Epithelial cell of prostate (primary cell): ENCODE results near the gene MEAK7.

Experiments used
- DNase-seq: peaks from one replicate; pipeline ENCODE4 v3.0.0-alpha.2; 2011; ENCODE audit warnings: low read depth, low spot score
- H3K27ac ChIP-seq: fragments of 450-650 bp; 2 replicates; pipeline ENCODE4 v1.5.1; 2017; ENCODE audit warnings: mild to moderate bottlenecking

MEAK7 gene

DNA sequence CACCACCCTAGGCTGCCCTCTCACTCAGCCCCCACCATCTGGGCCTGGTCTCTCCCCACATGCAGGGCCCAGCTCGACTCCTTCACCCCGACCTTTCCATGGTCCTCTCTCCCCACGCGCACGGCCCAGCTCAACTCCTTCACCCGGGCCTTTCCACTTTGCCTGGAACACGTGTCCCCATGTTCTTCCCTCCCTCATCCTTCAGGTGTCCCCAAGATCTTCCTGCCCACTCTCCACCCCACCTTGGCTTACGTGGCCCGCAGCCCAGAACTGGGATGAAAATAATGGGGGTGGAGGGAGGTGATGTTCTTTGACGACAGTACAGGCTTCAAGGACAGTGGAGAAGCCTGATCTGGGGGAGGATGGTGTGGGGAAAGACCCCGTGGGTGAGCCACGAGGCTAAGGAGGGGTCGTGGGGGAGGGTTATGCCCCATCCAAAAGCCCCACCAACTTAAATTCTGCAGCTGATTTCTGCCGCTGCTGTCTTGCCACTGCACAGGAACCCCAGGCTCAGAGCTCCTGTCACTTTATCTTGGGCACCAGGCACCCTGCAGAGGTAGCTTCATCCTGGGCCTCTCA, 9.9 kb upstream of the MEAK7 start:
- H3K27ac ChIP-seq = no peak overlapping the region
- no peak for DNase-seq

DNA sequence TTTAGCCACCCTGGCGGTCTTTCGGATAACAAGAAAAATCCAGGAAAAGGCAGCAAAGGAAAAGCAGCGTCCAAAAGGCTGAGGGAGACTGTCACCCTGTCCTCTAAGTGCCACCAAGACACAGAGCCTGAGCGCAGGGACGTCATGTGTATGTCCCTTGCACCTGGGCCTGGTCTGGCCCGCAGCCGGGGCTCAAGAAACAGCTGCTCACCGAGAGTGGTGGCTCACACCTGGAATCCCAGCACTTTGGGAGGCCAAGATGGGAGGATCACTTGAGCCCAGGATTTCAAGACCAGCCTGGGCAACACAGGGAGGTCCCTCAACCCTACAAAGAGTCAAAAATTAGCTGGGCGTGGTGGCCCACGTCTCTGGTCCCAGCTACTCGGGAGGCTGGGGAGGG, 9.2 kb upstream of the MEAK7 start:
- H3K27ac ChIP-seq = no peak overlapping the region
- DNase-seq = no peak

DNA sequence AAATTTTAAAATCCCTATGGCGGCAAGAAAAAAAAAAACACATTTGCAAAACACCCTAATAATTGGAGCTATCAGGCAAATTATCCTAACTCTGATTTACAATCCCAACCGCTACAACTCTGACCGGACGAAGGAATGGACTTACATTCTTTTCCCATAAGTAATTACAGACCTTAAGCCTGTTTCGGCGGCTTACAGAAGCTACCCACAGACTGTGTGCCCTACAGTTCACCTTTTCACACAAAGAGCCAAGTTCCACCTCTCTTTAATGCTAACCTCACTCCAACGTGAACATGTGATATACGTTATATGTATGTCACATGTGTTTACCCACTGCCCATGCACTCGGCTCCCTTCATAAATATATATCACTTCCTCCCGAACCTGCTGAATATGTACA, 8.7 kb upstream of the MEAK7 start:
- no peak for DNase-seq
- no peak overlapping the region for H3K27ac ChIP-seq

DNA sequence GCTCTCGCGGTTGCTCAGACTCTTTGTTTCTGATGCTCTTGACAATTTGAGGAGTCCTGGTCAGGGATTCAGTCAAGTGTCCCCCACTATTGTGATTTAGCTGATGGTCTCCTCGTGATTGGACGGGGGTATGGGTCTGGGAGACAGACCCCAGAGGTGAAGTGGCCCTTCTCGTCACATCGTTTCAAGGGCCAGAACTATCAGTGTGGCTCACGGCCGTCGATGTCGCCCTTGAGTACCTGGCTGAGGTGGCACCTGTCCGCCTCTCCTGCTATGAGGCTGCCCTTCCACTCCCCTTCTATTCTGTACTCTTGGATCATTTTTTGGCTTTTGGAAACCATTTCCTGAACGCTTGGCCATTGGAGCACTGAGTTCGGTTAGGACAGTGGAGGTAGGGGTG, 7.4 kb upstream of the MEAK7 start:
- no peak overlapping the region for H3K27ac ChIP-seq

DNA sequence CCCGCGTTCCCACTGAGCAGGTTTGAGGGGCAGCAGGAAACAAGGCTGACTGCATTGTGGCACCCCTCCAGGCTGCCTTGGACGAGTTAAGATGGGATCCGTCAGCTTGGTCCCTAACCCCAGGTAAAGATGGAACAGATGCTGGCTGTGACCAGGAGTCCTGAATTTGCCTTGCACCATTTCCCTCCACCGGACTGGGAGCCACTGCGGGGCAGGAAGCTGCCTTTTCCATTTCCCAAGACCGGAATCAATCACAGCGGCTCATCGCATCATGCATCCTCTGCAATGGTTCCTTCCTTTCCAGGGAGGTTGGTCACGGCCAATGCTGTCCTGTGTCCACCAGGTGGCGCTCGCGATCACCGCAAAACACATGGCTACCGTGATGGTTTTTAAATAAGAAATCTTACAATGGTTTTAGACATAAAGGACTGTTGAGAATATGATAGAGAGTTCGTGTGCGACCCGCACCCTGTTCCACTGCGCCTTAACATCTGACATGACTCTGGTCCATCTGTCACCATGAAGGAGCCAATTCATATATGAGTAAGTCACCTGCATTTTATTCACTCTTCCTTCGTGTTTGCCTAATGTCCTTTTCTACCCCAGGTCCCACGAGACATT, 6.8 kb upstream of the MEAK7 start:
- no peak for DNase-seq

More for the DNA sequence above, 7.4 kb upstream of the MEAK7 start:
- DNase-seq = no peak

DNA sequence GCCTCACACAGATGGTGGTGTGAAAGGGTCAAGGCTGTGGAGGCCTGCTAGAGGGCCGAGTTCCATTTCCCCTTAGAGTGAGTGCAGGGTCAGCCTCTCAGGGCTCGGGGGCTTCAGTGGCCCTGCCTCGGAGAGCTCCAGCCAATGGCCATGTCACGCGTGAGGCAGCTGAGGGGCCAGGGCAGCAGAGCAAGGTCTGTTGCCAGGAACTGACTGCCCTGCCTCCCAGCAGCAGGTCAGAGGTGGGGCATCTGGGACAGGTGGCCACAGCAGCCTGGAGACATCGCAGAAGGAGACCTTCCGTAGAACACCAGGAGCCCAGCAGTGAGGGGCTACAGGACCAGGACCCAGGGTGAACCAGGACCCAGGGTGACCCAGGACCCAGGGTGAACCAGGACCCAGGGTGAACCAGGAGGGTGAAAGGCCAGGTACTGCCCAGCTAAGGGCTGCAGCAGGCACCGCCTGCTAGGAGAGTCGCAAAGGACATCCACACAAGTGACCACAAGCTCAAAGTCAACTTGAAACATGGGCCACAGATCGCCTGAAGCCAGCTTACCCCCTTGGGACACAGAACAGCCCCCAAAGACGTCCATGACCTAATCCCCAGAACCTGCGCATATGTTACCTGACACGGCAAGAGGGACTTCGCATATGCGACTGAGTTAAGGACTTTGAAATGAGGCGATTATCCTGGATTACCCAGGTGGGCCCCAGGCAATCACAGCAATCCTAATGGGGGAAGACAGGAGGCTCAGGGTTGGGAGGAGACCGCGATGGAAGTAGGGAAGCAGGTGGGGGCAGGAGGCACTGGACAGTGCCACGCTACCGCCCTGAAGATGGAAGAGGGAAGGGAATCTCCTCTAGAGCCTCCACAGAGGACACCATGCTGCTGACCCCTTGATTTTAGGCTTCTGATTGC, 4.8 kb upstream of the MEAK7 start:
- no peak for DNase-seq
- H3K27ac ChIP-seq = no peak overlapping the region

More for the DNA sequence above, 6.8 kb upstream of the MEAK7 start:
- H3K27ac ChIP-seq = no peak overlapping the region

DNA sequence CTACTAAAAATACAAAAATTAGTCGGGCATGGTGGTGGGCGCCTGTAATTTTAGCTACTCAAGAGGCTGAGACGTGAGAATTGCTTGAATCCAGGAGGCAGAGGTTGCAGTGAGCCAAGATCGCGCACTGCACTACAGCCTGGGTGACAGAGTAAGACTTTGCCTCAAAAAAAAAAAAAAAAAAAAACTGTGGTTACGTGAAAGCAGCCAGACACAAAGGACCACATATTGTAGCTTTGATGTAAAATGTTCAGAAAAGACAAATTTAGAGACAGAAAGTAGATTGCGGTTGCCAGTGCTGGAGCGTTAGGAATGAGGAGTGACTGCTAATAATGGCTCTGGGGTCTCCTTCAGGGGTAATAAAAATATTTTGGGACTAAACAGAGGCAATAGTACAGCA, 4.0 kb upstream of the MEAK7 start:
- H3K27ac ChIP-seq = no peak overlapping the region
- DNase-seq = no peak

DNA sequence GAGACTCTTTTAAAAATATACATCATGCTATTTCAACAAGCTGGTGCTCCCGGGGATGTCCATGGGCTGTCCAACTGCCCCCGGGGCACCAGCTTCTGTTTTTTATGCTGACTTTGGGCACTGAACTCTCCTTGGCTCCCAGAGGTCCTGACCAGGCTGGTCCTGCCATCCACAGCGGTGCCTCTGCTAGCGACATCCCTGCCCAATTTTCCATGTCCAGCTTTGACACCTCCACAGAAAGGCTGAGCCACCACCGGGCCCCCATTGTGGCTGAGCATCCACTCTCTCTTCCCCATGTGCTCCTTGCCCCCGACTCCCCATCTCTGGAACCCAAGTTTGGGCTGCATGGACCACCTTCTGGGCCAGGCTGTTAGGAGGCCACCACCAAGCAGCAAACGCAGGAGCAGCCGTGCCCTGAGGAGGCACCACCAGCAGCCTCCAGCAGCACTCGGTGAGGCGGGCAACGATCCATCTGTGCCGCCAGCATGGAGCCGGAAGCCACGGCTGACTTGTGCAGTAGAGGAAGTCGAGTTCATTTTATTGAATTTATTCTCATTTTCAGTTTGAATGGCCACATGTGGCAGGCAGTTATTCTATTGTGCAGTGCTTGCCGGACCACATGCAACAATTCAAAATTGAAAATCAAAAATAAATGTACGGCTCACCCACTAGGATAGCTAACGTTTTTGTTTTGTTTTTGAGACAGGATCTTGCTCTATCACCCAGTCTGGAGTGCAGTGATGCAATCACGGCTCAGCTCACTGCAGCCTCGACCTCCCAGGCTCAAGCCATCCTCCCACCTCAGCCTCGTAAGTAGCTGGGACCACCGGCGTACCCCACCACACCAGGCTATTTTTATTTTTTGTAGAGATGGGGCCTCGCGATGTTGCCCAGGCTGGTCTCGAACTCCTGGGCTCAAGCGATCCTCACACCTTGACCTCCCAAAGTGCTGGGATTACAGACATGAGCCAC, 2.8 kb upstream of the MEAK7 start:
- DNase-seq = no peak
- no peak overlapping the region for H3K27ac ChIP-seq

DNA sequence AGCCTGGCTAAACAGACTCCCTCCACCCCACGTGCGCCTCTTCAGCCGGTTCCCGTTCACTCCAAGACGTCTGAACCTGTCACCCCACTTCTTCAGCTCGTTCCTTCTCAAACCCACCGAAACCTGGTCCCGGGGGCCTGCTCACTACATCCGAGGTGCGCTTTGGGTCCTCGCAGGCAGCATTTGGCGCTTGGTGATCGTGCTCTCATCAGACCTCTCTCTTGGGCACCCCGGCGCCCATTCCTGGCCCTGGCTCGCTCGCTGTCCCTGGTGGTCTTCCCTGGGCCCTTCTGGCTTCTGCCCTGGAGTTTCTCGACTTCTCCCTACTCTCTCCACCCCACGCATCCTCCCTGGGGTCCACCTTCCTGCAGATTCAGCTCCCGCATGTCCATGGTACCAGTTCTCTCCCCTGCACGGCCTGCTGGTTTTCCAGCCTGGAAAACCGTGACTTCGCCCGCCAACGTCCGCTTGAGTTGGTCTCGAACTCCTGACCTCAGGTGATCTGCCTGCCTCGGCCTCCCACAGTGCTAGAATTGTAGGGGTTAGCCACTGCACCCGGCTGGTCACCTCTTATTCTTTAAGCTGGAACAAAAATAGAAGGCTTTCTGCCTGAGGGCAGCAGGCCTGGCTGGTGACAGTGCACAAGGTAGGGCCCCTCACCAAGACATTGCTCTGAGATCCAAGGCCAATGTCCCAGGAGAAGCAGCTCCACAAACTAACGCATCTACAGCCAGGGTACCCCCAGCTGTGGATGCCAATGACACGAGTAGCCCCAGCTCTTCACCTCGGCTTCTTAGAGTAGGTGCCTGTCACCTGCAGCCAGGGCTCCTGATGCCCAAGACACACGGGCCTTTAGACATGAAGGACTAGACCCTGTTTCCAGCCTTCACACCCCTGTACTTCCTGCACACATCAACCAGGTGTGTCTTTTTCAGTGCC, 1.1 kb upstream of the MEAK7 start:
- H3K27ac ChIP-seq = peak overlapping the region; percentile 97
- no peak for DNase-seq

DNA sequence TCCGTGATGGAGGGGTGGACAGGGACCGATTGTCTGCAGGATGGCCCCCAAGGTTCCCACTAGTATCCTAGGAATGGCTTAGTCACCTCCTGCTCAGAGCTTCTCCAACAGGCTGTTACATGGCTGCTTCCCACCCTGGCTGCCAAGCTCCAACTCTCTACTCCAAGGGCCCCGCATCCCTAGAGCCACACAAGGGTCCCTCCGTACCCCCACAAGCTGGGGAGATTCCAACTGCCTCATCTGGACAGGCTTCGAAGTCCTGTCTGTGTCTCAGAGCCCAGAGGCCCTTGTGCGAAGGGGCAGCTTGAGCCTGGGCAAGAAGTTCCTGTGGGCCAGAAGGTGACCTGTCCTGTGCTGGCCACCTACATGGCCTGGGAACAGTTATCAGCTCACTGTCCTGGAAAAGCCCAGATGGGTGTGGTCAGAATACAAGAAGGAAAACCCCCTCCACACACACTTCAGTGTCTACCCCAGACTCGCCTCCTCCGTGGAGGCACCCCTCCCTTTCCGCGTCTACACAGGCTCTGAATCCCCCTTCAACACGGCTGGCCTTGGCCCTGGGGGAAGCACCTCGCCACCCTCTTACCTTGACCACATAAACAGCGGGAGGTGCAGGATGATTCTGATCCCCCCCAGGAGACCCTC, 586 bp downstream of the MEAK7 start:
- H3K27ac ChIP-seq = peak overlapping the region; percentile 97
- DNase-seq = no peak

DNA sequence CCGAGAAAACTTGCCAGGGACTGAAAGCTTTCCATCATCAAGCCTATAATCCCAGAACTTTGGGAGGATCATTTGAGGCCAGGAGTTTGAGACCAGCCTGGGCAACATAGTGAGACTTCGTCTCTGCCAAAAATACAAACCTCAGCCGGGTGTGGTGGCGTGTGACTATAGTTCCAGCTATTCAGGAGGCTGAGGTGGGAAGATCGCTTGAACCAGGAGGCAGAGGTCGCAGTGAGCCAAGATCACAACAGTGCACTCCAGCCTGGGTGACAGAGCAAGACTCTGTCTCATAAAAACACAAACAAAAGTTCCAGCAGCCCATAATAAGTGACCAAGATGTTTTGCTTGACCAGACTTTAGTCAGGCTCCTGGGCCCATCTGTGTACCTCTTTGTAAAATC, 1.9 kb downstream of the MEAK7 start:
- H3K27ac ChIP-seq = peak overlapping the region; percentile 97
- no peak for DNase-seq

DNA sequence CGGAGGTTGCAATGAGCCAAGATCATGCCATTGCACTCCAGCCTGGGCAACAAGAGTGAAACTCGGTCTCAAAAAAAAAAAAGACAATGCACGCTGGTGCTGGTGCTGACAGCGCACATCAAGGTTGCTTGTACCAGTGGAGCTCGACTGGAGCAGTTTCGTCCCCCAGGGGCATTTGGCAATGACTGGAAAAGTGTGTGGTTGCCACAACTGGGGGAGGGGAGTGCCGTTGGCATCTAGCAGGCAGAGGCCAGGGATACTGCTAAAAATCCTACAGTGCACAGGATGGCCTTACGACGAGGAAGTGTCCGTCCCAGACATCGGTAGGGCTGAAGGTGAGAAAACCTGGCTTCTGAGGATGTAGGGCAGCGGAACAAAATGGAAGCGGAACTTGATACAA, 2.4 kb downstream of the MEAK7 start:
- no peak for DNase-seq
- peak overlapping the region; percentile 97 for H3K27ac ChIP-seq

DNA sequence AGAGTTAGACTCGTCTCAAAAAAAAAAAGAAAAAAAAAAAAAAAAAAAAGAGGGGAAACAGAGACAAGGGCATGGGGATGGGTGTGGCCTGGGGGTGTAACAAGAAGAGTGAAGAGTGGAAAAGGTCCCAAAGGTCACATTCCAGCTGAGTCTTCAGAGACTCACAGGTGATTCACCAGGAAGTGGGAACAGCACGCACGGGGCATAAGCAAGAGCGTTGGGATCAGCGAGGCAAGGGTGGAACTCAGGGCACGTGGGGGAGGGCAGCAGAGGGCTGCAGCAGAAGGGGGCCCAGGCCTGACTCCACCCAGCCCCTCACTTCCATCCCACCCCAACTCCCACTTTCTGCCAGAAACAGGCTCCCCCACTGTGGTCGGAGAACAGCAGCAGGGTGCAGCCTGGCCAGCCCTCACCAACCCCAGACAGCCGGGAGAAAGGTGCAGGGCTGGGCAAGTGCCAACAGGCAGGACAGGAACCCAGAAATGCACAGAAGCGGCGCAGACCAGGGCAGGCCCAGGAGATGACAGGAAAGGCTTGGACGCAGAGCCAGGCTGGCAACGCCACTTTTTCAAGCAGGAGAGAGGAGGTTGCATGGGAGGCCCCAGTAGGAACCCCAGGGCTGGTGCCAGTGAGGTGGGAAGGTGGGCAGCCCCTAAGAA, 3.3 kb downstream of the MEAK7 start:
- DNase-seq = peak; percentile 84
- peak overlapping the region; percentile 97 for H3K27ac ChIP-seq

DNA sequence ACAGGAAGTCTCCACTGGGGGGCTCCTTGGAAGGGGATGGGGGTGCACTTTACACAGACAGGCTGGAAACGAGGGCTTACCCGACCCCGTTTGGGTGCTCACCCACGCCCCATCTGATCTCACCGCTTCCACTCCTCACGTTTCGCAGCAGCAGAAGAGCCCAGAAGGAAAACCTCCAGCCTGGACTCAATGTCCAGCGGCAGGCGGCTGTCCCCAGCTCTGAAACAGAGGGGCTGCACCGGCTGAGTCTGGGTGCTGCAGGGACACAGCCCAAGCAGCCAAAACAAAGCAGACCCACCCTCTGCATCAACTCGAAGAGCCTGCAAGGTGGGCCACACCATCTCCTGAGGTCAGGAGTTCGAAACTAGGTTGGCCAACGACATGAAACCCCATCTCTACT, 3.9 kb downstream of the MEAK7 start:
- H3K27ac ChIP-seq = peak overlapping the region; percentile 97
- DNase-seq = no peak

DNA sequence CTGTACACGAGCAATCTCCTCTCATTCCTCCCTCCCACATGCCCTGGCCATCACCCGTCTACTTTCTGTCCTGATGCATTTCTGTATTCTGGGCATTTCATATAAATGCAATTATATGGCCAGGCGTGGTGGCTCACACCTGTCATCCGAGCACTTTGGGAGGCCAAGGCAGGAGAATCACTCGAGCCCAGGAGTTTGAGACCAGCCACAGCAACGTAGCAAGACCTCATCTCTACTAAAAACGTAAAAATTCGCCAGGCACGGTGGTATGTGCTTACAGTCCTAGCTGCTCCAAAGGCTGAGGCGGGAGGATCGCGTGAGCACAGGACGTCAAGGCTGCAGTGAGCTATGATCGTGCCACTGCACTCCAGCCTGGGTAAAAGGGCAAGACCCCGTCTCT, 4.8 kb downstream of the MEAK7 start:
- H3K27ac ChIP-seq = peak overlapping the region; percentile 97
- no peak for DNase-seq

DNA sequence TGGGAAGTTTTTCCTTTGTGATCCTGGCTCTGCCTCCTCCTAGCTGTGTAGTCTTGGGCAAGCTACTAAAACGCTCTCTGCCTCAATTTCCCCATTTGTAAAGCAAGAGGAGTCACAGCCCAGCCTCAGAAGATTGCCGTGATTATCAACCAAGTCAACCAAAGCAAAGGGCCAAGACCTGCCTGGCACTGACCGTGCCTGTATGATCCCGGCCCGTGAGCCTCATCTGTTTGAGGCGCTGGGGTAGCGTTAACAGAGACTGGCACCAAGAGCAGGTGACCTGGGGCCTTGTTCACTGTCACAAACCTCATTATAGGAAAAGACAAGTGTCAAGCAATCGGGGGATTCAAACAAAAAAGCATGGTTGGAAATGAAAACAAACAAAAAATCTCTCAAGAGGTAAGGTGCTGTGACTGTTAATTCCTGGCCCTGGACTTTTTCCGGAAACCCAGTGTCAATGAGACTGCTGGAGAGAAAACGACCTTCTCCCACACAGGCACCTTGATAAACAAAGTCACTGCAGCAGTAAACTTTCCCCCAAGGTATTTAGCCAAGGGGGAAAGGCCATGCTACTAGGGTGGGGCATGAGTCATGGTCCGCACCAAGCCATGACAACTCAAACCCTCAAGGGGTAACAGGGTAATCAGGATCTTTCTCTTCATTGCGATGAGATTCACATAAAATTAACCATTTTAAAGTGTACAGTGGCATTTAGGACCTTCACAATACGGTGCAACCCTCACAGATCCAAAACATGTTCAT, 5.4 kb downstream of the MEAK7 start:
- no peak for DNase-seq
- peak overlapping the region; percentile 97 for H3K27ac ChIP-seq

DNA sequence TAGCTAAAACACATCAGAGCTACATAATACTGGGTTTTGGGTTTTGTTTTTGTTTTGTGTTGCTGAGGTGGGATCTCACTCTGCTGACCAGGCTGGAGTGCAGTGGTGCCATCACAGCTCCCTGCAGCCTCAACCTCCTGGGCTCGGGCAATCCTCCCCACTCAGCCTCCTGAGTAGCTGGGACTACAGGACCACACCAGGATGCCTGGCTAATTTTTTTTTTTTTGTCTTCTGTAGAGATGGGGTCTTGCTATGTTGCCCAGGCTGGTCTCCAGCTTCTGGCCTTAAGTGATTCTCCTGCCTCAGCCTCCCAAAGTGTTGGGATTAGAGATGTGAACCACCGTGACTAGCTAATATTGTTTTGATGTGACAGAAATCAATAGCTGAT, 6.2 kb downstream of the MEAK7 start:
- DNase-seq = no peak
- peak overlapping the region; percentile 97 for H3K27ac ChIP-seq
